GM12875 (cell line): ENCODE data around the gene PTGR1.

Source experiments
- H3K4me3 ChIP-seq: one replicate; pipeline ENCODE4 v1.5.1; 2011; ENCODE audit warnings: low read depth, low read length, control low read depth
- CTCF ChIP-seq: IDR thresholded peaks from 2 replicates; pipeline ENCODE4 v1.5.1; 2011; ENCODE audit warnings: low read depth, mild to moderate bottlenecking, control low read depth, inconsistent platforms, low read length, moderate library complexity, borderline replicate concordance; ENCODE audit not compliant: insufficient read depth

PTGR1 gene

GRCh38 chr9:111613436-111614040, 14.1 kb upstream of the PTGR1 start:
- no peak for TF ChIP-seq CTCF
- no peak overlapping the region for H3K4me3 ChIP-seq

GRCh38 chr9:111610845-111611244, 11.4 kb upstream of the PTGR1 start:
- H3K4me3 ChIP-seq = no peak overlapping the region
- TF ChIP-seq CTCF = no peak

GRCh38 chr9:111610149-111610548, 10.7 kb upstream of the PTGR1 start:
- H3K4me3 ChIP-seq = no peak overlapping the region
- no peak for TF ChIP-seq CTCF

GRCh38 chr9:111605041-111605559, 5.7 kb upstream of the PTGR1 start:
- H3K4me3 ChIP-seq = no peak overlapping the region

GRCh38 chr9:111604054-111604615, 4.7 kb upstream of the PTGR1 start:
- no peak for TF ChIP-seq CTCF
- H3K4me3 ChIP-seq = no peak overlapping the region

More at GRCh38 chr9:111605041-111605559, 5.7 kb upstream of the PTGR1 start:
- no peak for TF ChIP-seq CTCF

- no peak overlapping the region for H3K4me3 ChIP-seq
- TF ChIP-seq CTCF = no peak
These were observed 3.6 kb upstream of the PTGR1 start for GRCh38 chr9:111603041-111603440.

GRCh38 chr9:111601237-111602018, 2.0 kb upstream of the PTGR1 start:
- no peak overlapping the region for H3K4me3 ChIP-seq
- TF ChIP-seq CTCF = no peak
